Measurements from ENCODE around the gene CLDND1.
"Not testable (repeated sequence)": the region's sequence is repeated elsewhere in the genome, so short reads cannot be mapped to it uniquely, and the experiment has no call there.

The CLDND1 gene

DNA sequence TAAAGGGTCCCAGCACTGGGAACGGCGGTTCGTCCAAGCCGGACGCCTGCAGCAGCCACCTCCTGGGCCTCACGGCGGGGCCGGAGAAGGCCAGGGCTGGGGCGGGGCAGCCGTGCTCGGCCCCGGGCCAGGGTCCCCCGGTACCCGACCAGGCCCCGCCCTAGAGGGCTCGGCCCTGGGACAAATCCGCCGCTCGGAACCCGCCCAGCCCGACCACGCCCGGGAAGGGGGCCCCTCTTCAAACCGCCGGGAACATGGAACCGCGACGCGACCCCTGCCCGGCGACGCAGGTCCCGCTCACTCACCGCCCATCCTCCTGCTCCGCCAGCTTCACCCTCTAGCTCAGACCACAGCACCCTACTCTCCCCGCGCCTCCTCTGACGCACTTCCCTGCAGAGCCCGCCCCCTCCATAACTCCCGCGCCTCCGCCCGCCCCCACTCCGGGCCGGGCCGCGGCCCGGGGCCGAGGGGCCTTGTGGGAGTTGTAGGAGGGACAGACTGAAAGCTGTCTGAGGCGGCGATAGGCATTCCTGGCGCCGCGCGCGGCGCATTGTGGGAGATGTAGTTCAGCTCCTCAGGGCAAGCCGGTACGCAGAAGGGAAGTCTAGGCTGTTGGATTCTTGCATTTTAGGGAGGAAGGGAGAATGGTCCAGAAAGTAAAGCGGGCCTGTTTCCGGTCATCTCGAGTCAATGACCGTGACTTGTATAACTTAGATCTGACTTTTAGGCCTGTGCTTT, at the start of gene CLDND1:
Gene CLDND1 (minus strand): TSS at position 359 of the 738 bp plus-strand sequence. CDS start 1,478 bp downstream, outside the sequence.
- peak; percentile 97 for DNase-seq

DNA sequence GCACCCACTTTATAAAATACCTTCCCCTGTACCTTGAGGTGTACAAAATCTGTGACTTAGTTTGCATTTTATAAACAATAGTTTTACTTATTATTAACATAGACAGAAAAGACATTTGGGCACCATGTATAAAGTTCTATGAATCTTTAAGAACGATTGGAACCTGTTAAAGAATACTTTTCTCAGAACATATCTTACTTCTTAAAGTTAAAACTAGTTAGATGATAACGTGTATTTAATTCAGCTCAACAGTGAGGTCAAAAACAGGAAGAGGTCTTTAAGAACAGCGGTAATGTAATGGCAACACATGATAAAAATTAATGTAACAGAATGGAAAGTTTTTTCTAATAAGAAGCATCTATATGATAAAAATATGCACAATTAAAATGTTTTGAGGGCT, 45.7 kb upstream of the CLDND1 start:
- no peak for DNase-seq

GRCh38 chr3:98567666-98568270, 45.1 kb upstream of the CLDND1 start:
- DNase-seq: no peak

- DNase-seq: no peak
Observed at GRCh38 chr3:98565843-98566242, 43.1 kb upstream of the CLDND1 start.

- DNase-seq: no peak
Observed at GRCh38 chr3:98565237-98565643, 42.5 kb upstream of the CLDND1 start.

GRCh38 chr3:98564282-98565005, 41.7 kb upstream of the CLDND1 start:
- no peak for DNase-seq

GRCh38 chr3:98563661-98564281, 41.1 kb upstream of the CLDND1 start:
- DNase-seq: peak; percentile 45

DNA sequence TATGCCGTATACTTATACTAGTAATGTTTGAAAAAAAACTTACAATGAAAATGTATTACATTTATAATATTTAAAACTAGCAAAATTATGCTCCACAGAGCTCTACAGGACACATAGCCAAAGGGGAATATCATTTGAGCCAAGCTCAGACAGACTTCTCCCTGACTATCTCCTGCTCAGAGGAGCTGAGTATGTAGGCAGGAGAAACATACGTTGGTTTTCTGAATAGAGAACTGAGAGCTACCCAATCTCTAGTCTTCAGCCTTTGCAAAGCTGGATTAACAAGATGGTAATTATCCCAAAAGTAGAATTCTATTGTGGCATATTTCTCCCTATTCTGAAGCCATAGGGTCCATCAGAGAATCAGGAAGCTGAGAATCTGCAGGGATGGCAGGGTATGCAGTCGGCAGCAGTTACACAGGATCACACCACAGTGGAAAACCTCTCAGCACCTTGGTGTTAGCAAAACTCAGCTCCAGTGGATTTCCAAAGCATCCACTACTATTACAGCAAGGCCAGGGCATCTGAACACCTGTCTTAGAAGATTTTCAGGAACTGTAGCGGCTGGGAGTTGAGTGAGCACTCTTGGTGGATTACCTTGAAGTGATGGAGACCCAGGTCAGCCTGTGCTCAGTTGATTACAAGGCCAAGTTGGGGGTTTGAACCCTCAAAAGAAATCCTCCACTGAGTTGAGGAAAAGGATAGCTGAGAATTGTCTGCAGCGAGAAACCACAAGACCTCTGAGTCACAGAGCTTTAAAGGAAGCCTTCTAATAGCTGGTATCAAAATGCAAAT, 39.2 kb upstream of the CLDND1 start:
- peak; percentile 7 for DNase-seq

DNA sequence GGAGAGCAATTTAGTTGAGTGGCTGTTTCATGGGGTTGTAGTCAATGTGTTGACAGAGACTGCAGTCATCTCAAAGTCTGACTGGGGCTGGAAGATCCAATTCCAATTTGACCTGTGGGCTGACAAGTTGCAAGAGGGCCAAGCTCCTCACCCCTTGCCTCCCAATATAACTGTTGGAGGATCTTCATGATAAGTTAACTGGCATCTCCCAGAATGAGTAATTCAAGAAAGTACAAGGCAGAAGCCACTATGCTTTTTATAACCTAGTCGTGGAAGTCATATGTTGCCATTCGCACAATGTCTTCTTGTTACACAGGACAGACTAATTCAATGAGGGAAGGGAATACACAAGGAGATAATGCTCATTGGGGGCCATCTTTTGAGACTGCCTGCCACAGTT, 38.2 kb upstream of the CLDND1 start:
- DNase-seq: no peak

DNA sequence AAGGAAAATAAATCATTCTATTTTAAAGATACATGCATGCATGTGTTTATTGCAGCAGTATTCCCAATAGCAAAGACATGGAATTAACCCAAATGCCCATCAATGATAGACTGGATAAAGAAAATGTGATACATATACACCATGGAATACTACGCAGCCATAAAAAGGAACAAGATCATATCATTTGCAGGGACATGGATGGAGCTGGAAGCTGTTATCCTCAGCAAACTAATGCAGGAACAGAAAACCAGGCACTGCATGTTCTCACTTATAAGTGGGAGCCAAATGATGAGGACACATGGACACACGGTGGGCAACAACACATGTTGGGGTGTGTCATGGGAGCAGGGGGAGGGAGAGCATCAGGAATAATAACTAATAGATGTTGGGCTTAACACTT, 37.1 kb upstream of the CLDND1 start:
- DNase-seq: not testable (repeated sequence)

DNA sequence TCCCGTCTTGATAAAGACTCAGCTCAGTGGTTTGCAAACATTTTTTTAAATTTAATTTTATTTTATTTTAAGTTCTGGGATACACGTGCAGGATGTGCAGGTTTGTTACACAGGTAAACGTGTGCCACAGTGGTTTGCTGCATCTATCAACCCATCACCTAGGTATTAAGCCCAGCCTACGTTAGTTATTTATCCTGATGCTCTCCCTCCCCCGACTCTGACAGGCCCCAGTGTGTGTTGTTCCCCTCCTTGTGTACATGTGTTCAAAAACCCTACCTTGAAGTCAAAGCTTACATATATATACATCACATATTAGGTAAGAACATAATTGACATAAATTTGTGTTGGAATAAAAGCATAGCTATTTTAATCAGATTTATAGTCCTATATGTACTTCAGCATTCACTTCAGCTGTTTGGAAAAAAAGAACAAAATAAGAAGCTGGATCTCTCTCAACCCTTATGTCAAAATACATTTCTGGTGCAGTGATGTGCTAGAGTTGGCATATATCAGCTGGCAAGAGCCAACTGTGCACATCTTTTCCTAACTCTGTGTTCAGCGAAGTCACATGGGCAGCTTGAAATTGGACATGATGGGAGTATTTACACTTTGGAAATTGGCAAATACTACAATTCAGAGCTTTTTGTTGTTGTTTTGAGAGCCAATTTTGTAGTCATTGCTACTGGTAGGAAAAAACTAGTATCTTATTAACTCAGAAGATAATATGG, 35.6 kb upstream of the CLDND1 start:
- no peak for DNase-seq

DNA sequence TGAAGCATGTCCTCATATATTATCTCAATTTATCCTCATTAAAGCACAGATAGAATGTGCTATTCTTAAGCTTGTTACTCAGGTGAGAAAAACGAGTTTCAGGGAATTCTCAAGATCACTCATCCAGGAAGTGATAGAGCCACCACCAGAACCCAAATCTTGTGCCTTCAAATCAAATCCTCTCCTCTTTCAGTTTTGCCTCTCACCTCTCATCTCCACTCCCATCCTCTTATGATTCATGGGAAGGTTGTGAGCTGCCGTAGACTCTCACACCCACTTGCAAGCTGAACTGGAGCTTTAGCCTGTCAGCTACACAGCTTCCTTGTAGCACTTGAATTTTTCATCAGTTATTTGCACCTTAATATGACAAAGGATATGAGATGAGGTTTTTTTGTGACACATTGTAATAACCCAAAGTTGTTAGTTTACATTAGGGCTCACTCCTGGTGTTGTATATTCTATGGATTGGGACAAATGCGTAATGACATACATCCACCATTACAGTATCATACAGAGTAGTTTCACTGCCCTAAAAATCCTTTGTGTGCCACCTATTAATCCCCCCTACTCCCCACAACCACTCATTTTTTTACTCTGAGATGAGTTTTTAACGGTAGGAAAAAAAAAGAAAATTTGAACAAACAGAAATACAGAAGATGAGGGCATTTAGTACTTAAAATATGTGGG, 34.8 kb upstream of the CLDND1 start:
- no peak for DNase-seq

GRCh38 chr3:98556164-98557130, 33.7 kb upstream of the CLDND1 start:
- no peak for DNase-seq

DNA sequence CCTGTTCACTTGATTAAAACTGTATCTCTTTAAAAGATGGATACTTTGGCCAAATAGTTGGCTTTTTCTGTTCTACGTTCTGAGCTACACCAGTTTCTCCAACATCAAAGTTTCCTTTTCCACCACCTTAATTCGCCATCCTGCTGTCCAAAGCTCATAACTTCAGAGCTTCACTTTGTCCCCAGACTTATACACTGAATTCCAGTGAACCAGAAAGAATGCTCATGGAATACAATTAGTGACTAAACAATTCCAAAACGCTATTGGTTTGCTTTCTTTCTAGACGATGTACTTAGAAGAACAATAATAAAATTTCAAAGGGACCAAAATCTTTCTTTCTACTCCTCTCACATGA, 32.3 kb upstream of the CLDND1 start:
- no peak for DNase-seq

- DNase-seq: no peak
Observed at GRCh38 chr3:98554580-98554979, 31.9 kb upstream of the CLDND1 start.

DNA sequence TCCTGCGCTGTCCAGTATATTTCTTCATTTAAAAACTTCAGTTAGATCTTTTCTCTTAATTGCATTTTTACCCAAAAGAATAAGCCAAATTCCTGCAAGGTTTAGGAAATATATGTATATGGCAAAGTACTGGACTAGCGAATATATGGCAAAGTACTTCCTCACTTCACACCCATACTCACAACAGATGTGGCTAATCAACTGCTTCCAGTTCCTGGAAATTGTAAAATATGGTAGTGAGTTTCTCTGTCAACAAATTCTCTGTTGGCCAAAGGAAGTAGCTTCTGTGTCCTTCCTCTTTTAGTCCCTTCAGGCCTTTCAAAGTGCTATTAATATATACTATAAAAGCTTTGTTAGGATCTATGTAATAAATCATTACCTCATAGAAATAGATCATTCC, 31.1 kb upstream of the CLDND1 start:
- no peak for DNase-seq

DNA sequence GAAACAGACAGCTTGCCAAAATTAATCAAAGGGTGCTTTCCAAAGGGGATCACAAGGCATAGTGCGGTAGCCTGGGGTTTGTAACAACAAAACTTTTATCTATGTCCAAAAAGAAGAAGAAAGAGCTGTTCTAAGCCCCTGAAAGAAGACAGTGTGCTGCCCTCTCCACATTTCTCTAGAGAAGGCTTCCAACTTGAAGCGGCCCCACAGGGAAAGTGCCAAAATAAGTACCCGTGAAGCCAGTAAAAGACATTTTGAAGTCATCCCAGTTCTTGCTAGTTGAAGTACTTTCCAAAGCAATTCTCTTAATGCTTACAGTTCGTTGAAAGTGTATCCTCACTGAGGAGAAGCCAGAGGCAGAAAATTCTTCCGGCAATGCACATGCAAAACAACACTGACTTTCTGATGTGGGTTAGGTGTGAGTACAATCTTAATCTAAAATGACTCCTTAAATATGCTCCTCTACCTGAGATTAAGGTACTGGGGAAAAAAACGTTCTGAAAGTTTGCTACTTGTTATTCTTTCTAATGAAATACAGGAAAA, 30.4 kb upstream of the CLDND1 start:
- DNase-seq: no peak

- DNase-seq: no peak
Observed at GRCh38 chr3:98552232-98553020, 29.7 kb upstream of the CLDND1 start.

DNA sequence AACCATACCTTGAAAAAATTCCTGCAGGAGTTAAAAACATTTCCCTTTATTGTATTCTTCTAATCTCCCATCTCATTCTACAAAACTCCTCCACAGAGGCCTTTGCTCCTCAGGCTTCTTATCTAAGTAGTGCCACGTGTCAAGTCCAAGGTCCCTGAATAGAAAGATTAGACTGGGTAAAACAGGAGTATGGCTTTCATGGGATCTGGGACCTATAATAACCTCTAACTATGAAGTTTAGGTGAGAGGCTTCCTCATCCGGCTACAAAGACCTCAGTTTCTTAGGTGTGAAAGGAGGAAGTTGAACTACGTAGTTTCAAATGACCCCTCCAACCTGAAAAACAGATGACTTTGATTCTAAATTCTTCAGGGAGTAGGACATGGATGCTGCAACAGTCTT, 29.1 kb upstream of the CLDND1 start:
- no peak for DNase-seq
